Measurements from ENCODE around the gene GLA. TPM values are rescaled to one million over a fixed set of nuclear protein-coding genes. Genes with fewer than 3 reads are reported as not detected.

GLA gene
- total and polyA plus RNA-seq, 9 of the 15 experiments (the other 6 are each of a cell fraction or from before 2014, with no cell fraction given) = 41.7 to 146 (median 73.8) TPM

GRCh38 chrX:101385795-101386541 lies 21.8 kb downstream of the GLA start, which contains the start of gene BTK (continued):
- no peak for TF ChIP-seq KLF6 (CRISPR knock-in tag; IDR thresholded peaks at IDR 0.05; ENCODE audit: borderline replicate concordance)
- TF ChIP-seq TAF1 (IDR thresholded peaks at IDR 0.05; ENCODE audit: control insufficient read depth, extremely low read depth, insufficient read depth, low read length, severe bottlenecking) = peak; percentile 41
- no peak for TF ChIP-seq THAP7 (CRISPR knock-in tag; IDR thresholded peaks at IDR 0.05)
- no peak for TF ChIP-seq TRIM24 (IDR thresholded peaks at IDR 0.05)
- TF ChIP-seq C11orf30 (IDR thresholded peaks at IDR 0.05; ENCODE audit: low read depth) = no peak
- TF ChIP-seq GTF2E2 (tag; IDR thresholded peaks at IDR 0.05) = 0 out of 2 replicates have a peak, but pooled peaks have one; percentile 47
- TF ChIP-seq NFATC3 (IDR thresholded peaks at IDR 0.05) = no peak
- TF ChIP-seq ARID4B (CRISPR knock-in tag; IDR thresholded peaks at IDR 0.05) = no peak
- TF ChIP-seq BACH1 (tag; IDR thresholded peaks at IDR 0.05) = no peak
- TF ChIP-seq MEF2A (IDR thresholded peaks at IDR 0.05; ENCODE audit: control insufficient read depth, low read depth, low read length) = no peak
- TF ChIP-seq ZNF143 (CRISPR knock-in tag; IDR thresholded peaks at IDR 0.05) = no peak
- TF ChIP-seq SIRT6 (IDR thresholded peaks at IDR 0.05; ENCODE audit: low read depth, low read length) = no peak
- TF ChIP-seq ZBTB43 (CRISPR knock-in tag; IDR thresholded peaks at IDR 0.05) = no peak
- TF ChIP-seq ZNF140 (CRISPR knock-in tag; IDR thresholded peaks at IDR 0.05) = no peak
- TF ChIP-seq NR4A1 (CRISPR knock-in tag; IDR thresholded peaks at IDR 0.05) = no peak
- no peak for TF ChIP-seq NR4A1 (tag; IDR thresholded peaks at IDR 0.05)

Measured in K562 (cell line).